Skeletal muscle satellite cell (primary cell): ENCODE results near the gene LRRN2.
"Not testable (repeated sequence)": the region's sequence is repeated elsewhere in the genome, so short reads cannot be mapped to it uniquely, and the experiment has no call there.

Experiments used
- H3K27me3 ChIP-seq: 2 replicates; pipeline ENCODE4 v1.7.0; 2013; ENCODE audit warnings: low read length; ENCODE audit not compliant: control insufficient read depth, insufficient read depth
- H3K36me3 ChIP-seq: 2 replicates; pipeline ENCODE4 v1.7.0; 2013; ENCODE audit warnings: mild to moderate bottlenecking, control low read depth, low read length; ENCODE audit not compliant: insufficient read depth
- H3K4me1 ChIP-seq: 2 replicates; pipeline ENCODE4 v1.7.0; 2013; ENCODE audit warnings: low read length; ENCODE audit not compliant: control insufficient read depth, insufficient read depth
- H3K4me2 ChIP-seq: 2 replicates; pipeline ENCODE4 v1.7.0; 2013; ENCODE audit warnings: mild to moderate bottlenecking, low read length
- H3K4me3 ChIP-seq: 2 replicates; pipeline ENCODE4 v1.7.0; 2013; ENCODE audit warnings: low read length
- H3K9ac ChIP-seq: 2 replicates; pipeline ENCODE4 v1.7.0; 2013; ENCODE audit warnings: mild to moderate bottlenecking, low read depth, low read length, moderate library complexity
- H3K9me3 ChIP-seq: replicated peaks from 2 replicates; pipeline ENCODE4 v1.7.0; 2013; ENCODE audit warnings: mild to moderate bottlenecking, control low read depth, low read length

Gene LRRN2

GRCh38 chr1:204575221-204576190 is 110.0 kb downstream of the LRRN2 start:
- H3K4me1 ChIP-seq, result peaks cover 5% of the 10 kb centered on the region
- no peak overlapping the region for H3K4me2 ChIP-seq
- no peak overlapping the region for H3K4me3 ChIP-seq
- no peaks in the 10 kb centered on the region for H3K9me3 ChIP-seq
- H3K27me3 ChIP-seq, result no peaks in the 10 kb centered on the region
- no peak overlapping the region for H3K9ac ChIP-seq
- no peaks in the 10 kb centered on the region for H3K36me3 ChIP-seq

GRCh38 chr1:204574865-204575163 is 110.7 kb downstream of the LRRN2 start:
- Histone ChIP-seq H3K4me2 (no peak overlapping the region), H3K27me3 (no peaks in the 10 kb centered on the region), H3K36me3 (no peaks in the 10 kb centered on the region), H3K4me3 (no peak overlapping the region), H3K9ac (no peak overlapping the region), H3K9me3 (no peaks in the 10 kb centered on the region), H3K4me1 (peaks cover 5% of the 10 kb centered on the region)

GRCh38 chr1:204574016-204574864 is 111.3 kb downstream of the LRRN2 start:
- no peaks in the 10 kb centered on the region for H3K9me3 ChIP-seq
- H3K36me3 ChIP-seq, result no peaks in the 10 kb centered on the region
- H3K4me3 ChIP-seq, result no peak overlapping the region
- H3K9ac ChIP-seq, result no peak overlapping the region
- no peaks in the 10 kb centered on the region for H3K27me3 ChIP-seq
- H3K4me1 ChIP-seq, result peaks cover 5% of the 10 kb centered on the region
- no peak overlapping the region for H3K4me2 ChIP-seq

GRCh38 chr1:204572923-204573922 is 112.3 kb downstream of the LRRN2 start:
- H3K27me3 ChIP-seq, result no peaks in the 10 kb centered on the region
- no peak overlapping the region for H3K4me3 ChIP-seq
- no peaks in the 10 kb centered on the region for H3K36me3 ChIP-seq

GRCh38 chr1:204571631-204572030 is 113.9 kb downstream of the LRRN2 start:
- Histone ChIP-seq H3K9me3 (no peaks in the 10 kb centered on the region), H3K9ac (no peak overlapping the region), H3K4me3 (no peak overlapping the region), H3K27me3 (no peaks in the 10 kb centered on the region), H3K36me3 (no peaks in the 10 kb centered on the region), H3K4me1 (no peaks in the 10 kb centered on the region), H3K4me2 (no peak overlapping the region)

More at GRCh38 chr1:204572923-204573922, 112.3 kb downstream of the LRRN2 start:
- no peak overlapping the region for H3K9ac ChIP-seq
- no peak overlapping the region for H3K4me2 ChIP-seq
- H3K4me1 ChIP-seq, result no peaks in the 10 kb centered on the region
- no peaks in the 10 kb centered on the region for H3K9me3 ChIP-seq

- Histone ChIP-seq H3K4me3 (no peak overlapping the region), H3K4me1 (no peaks in the 10 kb centered on the region), H3K4me2 (no peak overlapping the region), H3K36me3 (no peaks in the 10 kb centered on the region), H3K27me3 (no peaks in the 10 kb centered on the region), H3K9ac (no peak overlapping the region), H3K9me3 (no peaks in the 10 kb centered on the region)
Measured at GRCh38 chr1:204571128-204571527, 114.4 kb downstream of the LRRN2 start.

GRCh38 chr1:204570021-204570420 is 115.5 kb downstream of the LRRN2 start:
- H3K27me3 ChIP-seq, H3K9me3 ChIP-seq, H3K36me3 ChIP-seq, H3K4me2 ChIP-seq, H3K9ac ChIP-seq, H3K4me3 ChIP-seq, H3K4me1 ChIP-seq: not testable (repeated sequence)

GRCh38 chr1:204569478-204569877 is 116.1 kb downstream of the LRRN2 start:
- Histone ChIP-seq H3K9me3 (no peaks in the 10 kb centered on the region), H3K9ac (no peak overlapping the region), H3K4me2 (no peak overlapping the region), H3K27me3 (no peaks in the 10 kb centered on the region), H3K4me3 (no peak overlapping the region), H3K4me1 (peaks cover 5% of the 10 kb centered on the region), H3K36me3 (no peaks in the 10 kb centered on the region)

GRCh38 chr1:204568576-204569315 is 116.8 kb downstream of the LRRN2 start:
- H3K9ac ChIP-seq, result no peak overlapping the region
- no peaks in the 10 kb centered on the region for H3K27me3 ChIP-seq
- H3K4me2 ChIP-seq, result no peak overlapping the region
- H3K4me3 ChIP-seq, result no peak overlapping the region
- no peaks in the 10 kb centered on the region for H3K36me3 ChIP-seq
- H3K9me3 ChIP-seq, result no peaks in the 10 kb centered on the region
- H3K4me1 ChIP-seq, result peaks cover 5% of the 10 kb centered on the region
